Measurements from ENCODE around the gene DEPDC5. TPM values are rescaled to one million over a fixed set of nuclear protein-coding genes. Genes with fewer than 3 reads are reported as not detected.

DEPDC5 gene
- total and polyA plus RNA-seq, 4 donors, result 7.5 to 36.7 (median 18.3) TPM

GRCh38 chr22:31896472-31896871 lies 142.7 kb downstream of the DEPDC5 start:
- Histone ChIP-seq H3K36me3 (ENCODE audit: control insufficient read depth in 1 of 2, insufficient read depth in 2 of 2, low read length in 1 of 2) (peaks cover 4 to 14% of the 10 kb centered on the region in 2 donors), H3K4me3 (ENCODE audit: low read length in 2 of 2) (no peak overlapping the region), H3K27me3 (ENCODE audit: control insufficient read depth in 1 of 2, insufficient read depth in 2 of 2, low read length in 1 of 2) (no peaks in the 10 kb centered on the region), H3K9me3 (ENCODE audit: control insufficient read depth, low read length) (no peaks in the 10 kb centered on the region), H3K27ac (ENCODE audit: low read depth in 1 of 2, low read length in 2 of 2) (no peak overlapping the region), H3K4me1 (ENCODE audit: control insufficient read depth in 1 of 2, insufficient read depth in 2 of 2, low read length in 2 of 2) (no peaks in the 10 kb centered on the region)
- 89 to 93% methylated on average over 1 of the region's 1 CpG for WGBS, 2 donors
- ATAC-seq (ENCODE audit: low FRiP score), result no peak
- intact Hi-C loops (cut with DNase I), result no loop called here
- no peak for DNase-seq

DNA sequence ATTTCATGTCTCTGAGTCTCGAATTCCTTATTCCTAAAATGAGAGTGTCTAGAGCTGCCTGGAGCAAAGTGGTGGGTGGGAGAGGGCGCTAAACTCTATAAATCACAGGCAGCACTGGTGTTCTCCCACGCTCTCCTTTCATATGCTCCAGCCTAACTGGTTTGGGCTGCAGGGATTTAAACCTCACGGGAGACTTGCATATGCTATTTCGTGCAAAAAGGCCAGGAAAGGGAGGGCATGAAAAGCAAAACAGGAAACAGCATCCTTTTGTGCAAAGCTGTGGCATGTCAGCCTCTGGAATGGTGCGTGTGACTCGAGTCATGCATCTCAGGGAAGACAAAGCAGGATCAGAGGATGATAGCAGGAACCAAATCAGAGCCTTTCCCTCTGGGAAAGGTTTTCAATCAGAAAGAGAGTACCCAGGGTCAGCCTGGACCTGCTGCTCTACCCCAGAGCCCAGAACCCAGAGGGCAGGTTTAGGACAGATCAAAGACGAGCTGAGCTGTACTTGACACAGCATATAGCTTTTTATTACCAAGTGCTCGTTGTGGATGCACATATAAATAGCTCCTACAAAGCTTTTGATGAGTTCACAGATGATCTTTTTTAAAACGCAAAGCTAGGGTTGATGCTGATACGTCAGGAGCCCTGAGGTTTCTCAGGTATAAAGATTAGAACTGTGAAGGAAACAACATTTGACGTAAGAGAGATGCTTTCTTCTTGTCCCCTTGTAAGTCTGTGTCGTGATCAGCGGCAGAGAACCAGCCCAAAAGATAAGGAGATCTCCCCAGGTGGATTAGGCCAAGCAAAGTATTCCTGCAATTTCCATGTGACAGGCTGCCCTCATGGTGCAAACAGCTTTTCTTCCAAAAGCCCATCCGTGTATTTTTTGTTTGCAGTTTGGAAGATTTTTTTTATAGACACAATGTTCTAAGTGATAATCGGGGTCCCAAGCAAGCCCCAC lies 144.3 kb downstream of the DEPDC5 start:
- no peak overlapping the region for H3K27ac ChIP-seq (ENCODE audit: low read depth in 1 of 2, low read length in 2 of 2)
- no peak overlapping the region for H3K4me3 ChIP-seq (ENCODE audit: low read length in 2 of 2)
- ATAC-seq (ENCODE audit: low FRiP score) (no peak), DNase-seq (peak in 1 of 2 donors; percentile 4)
- peaks cover 4 to 14% of the 10 kb centered on the region in 2 donors for H3K36me3 ChIP-seq (ENCODE audit: control insufficient read depth in 1 of 2, insufficient read depth in 2 of 2, low read length in 1 of 2)
- intact Hi-C loops (cut with DNase I), result no loop called here
- WGBS, 2 donors, result 65 to 70% methylated on average over 16 of the region's 16 CpGs
- H3K9me3 ChIP-seq (ENCODE audit: control insufficient read depth, low read length), result no peaks in the 10 kb centered on the region
- no peaks in the 10 kb centered on the region for H3K27me3 ChIP-seq (ENCODE audit: control insufficient read depth in 1 of 2, insufficient read depth in 2 of 2, low read length in 1 of 2)
- no peaks in the 10 kb centered on the region for H3K4me1 ChIP-seq (ENCODE audit: control insufficient read depth in 1 of 2, insufficient read depth in 2 of 2, low read length in 2 of 2)

DNA sequence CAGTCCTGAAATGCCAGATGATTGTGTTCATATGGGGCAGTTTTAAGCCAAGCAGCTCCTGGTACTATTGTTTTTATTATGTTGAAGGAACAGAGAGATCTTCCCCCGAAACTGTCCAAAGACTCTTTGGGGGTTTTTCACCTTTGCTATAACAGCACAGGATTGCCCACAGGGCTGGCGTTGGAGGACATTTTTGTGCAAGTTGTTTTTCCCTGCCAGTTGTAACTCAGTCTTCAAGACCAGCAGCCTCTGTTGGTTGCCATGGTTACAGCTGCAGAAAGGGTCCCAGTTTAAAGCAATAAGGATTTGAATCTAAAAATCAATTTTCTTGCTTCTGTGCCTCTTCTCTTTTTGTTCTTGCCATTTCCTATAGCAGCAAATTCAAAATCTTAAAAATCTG lies 145.1 kb downstream of the DEPDC5 start:
- no peak overlapping the region for H3K4me3 ChIP-seq (ENCODE audit: low read length in 2 of 2)
- H3K27me3 ChIP-seq (ENCODE audit: control insufficient read depth in 1 of 2, insufficient read depth in 2 of 2, low read length in 1 of 2), result no peaks in the 10 kb centered on the region
- WGBS, 2 donors, result 70 to 76% methylated on average over 2 of the region's 2 CpGs
- ATAC-seq (ENCODE audit: low FRiP score) (no peak), DNase-seq (peak in 1 of 2 donors; percentile 1)
- H3K36me3 ChIP-seq (ENCODE audit: control insufficient read depth in 1 of 2, insufficient read depth in 2 of 2, low read length in 1 of 2), result peaks cover 4 to 11% of the 10 kb centered on the region in 2 donors
- intact Hi-C loops (cut with DNase I), result no loop called here
- H3K9me3 ChIP-seq (ENCODE audit: control insufficient read depth, low read length), result no peaks in the 10 kb centered on the region
- no peaks in the 10 kb centered on the region for H3K4me1 ChIP-seq (ENCODE audit: control insufficient read depth in 1 of 2, insufficient read depth in 2 of 2, low read length in 2 of 2)
- no peak overlapping the region for H3K27ac ChIP-seq (ENCODE audit: low read depth in 1 of 2, low read length in 2 of 2)

GRCh38 chr22:31899669-31900068 lies 145.8 kb downstream of the DEPDC5 start:
- H3K9me3 ChIP-seq (ENCODE audit: control insufficient read depth, low read length), result no peaks in the 10 kb centered on the region
- DNase-seq (peak in 1 of 2 donors; percentile 25), ATAC-seq (ENCODE audit: low FRiP score) (no peak)
- intact Hi-C loops (cut with DNase I), result loop anchor here in 1 of 2 donors (10.0 kb wide), 1 partner anchor 75 kb away; no protein-coding TSS in a partner anchor
- H3K36me3 ChIP-seq (ENCODE audit: control insufficient read depth in 1 of 2, insufficient read depth in 2 of 2, low read length in 1 of 2), result peaks cover 4 to 8% of the 10 kb centered on the region in 2 donors
- WGBS, 2 donors, result 88% methylated on average over 4 of the region's 4 CpGs
- no peaks in the 10 kb centered on the region for H3K27me3 ChIP-seq (ENCODE audit: control insufficient read depth in 1 of 2, insufficient read depth in 2 of 2, low read length in 1 of 2)
- H3K4me1 ChIP-seq (ENCODE audit: control insufficient read depth in 1 of 2, insufficient read depth in 2 of 2, low read length in 2 of 2), result no peaks in the 10 kb centered on the region
- no peak overlapping the region for H3K4me3 ChIP-seq (ENCODE audit: low read length in 2 of 2)
- no peak overlapping the region for H3K27ac ChIP-seq (ENCODE audit: low read depth in 1 of 2, low read length in 2 of 2)

DNA sequence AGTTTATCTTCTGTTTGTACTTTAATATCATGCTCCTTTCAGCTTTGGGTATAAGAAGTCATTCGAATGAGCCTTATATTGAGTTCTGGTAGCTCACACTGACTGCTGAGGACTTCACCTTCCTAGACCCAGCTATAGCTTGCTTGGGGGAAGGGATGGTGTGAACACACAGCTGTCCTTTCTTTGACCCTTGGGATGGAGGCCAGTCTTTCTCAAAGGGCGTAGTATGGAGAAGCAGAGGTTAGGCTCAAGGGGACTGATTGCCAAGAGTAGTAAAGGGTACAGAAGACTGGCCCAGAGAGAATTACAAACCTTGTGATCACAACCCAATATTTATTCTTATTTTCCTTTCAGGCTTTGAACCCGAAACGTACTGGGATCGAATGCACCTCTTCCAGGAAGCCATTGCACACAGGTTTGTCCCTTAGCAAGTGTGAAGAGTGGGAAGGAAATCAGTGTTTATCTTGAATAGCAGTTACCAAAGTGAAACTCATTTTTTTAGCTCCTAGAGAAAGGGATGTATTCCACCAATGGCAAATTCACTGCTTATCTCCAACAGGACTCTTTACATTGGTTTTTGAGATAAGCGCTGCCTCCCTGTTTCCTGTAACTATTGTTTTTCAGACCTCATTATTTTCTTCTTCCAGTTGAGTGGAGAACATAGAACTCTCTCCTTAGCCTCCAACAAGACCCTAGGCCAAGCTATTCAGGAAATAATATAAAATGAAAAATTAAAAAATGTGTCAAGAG lies 147.7 kb downstream of the DEPDC5 start:
- intact Hi-C loops (cut with DNase I), result loop anchor here in 1 of 2 donors (10.0 kb wide), 1 partner anchor 73 kb away; no protein-coding TSS in a partner anchor
- Histone ChIP-seq H3K4me3 (ENCODE audit: low read length in 2 of 2) (no peak overlapping the region), H3K4me1 (ENCODE audit: control insufficient read depth in 1 of 2, insufficient read depth in 2 of 2, low read length in 2 of 2) (no peaks in the 10 kb centered on the region), H3K36me3 (ENCODE audit: control insufficient read depth in 1 of 2, insufficient read depth in 2 of 2, low read length in 1 of 2) (peaks cover 0 to 3% of the 10 kb centered on the region in 2 donors), H3K9me3 (ENCODE audit: control insufficient read depth, low read length) (no peaks in the 10 kb centered on the region), H3K27me3 (ENCODE audit: control insufficient read depth in 1 of 2, insufficient read depth in 2 of 2, low read length in 1 of 2) (no peaks in the 10 kb centered on the region), H3K27ac (ENCODE audit: low read depth in 1 of 2, low read length in 2 of 2) (no peak overlapping the region)
- WGBS, 2 donors, result 89 to 91% methylated on average over 6 of the region's 6 CpGs
- ATAC-seq (ENCODE audit: low FRiP score) (no peak), DNase-seq (peak in 1 of 2 donors; percentile 0)

DNA sequence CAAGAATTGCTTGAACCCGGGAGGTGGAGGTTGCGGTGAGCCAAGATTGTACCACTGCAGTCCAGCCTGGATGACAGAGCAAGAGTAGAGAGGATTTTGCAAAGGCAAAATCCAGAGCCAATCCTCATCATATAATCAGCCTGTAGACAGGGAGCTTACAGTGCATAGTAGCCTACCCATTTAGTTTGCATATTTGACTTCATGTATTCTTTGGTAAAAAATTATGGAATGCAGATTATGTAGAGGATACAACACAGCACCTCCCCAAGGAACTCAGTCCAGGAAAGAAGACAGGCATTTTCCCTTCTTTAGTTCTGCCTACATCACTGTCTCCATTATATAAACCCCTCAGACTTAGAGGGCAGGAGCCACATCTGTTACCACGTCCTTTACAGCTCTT lies 150.8 kb downstream of the DEPDC5 start:
- intact Hi-C loops (cut with DNase I), result loop anchor here in 1 of 2 donors (10.0 kb wide), 1 partner anchor 70 kb away; no protein-coding TSS in a partner anchor
- no peaks in the 10 kb centered on the region for H3K4me1 ChIP-seq (ENCODE audit: control insufficient read depth in 1 of 2, insufficient read depth in 2 of 2, low read length in 2 of 2)
- no peak overlapping the region for H3K27ac ChIP-seq (ENCODE audit: low read depth in 1 of 2, low read length in 2 of 2)
- ATAC-seq (ENCODE audit: low FRiP score) (no peak), DNase-seq (no peak)
- H3K9me3 ChIP-seq (ENCODE audit: control insufficient read depth, low read length), result no peaks in the 10 kb centered on the region
- H3K4me3 ChIP-seq (ENCODE audit: low read length in 2 of 2), result no peak overlapping the region
- H3K27me3 ChIP-seq (ENCODE audit: control insufficient read depth in 1 of 2, insufficient read depth in 2 of 2, low read length in 1 of 2), result no peaks in the 10 kb centered on the region
- H3K36me3 ChIP-seq (ENCODE audit: control insufficient read depth in 1 of 2, insufficient read depth in 2 of 2, low read length in 1 of 2), result peaks cover 0 to 2% of the 10 kb centered on the region in 2 donors
- 91 to 94% methylated on average over 3 of the region's 3 CpGs for WGBS, 2 donors

- ATAC-seq (ENCODE audit: low FRiP score) (no peak), DNase-seq (no peak)
- Histone ChIP-seq H3K4me3 (ENCODE audit: low read length in 2 of 2) (no peak overlapping the region), H3K27me3 (ENCODE audit: control insufficient read depth in 1 of 2, insufficient read depth in 2 of 2, low read length in 1 of 2) (no peaks in the 10 kb centered on the region), H3K27ac (ENCODE audit: low read depth in 1 of 2, low read length in 2 of 2) (no peak overlapping the region), H3K36me3 (ENCODE audit: control insufficient read depth in 1 of 2, insufficient read depth in 2 of 2, low read length in 1 of 2) (peaks cover 0 to 2% of the 10 kb centered on the region in 2 donors), H3K9me3 (ENCODE audit: control insufficient read depth, low read length) (no peaks in the 10 kb centered on the region), H3K4me1 (ENCODE audit: control insufficient read depth in 1 of 2, insufficient read depth in 2 of 2, low read length in 2 of 2) (no peaks in the 10 kb centered on the region)
- WGBS, 2 donors, result 90% methylated on average over 10 of the region's 10 CpGs
- intact Hi-C loops (cut with DNase I), result loop anchor here in 1 of 2 donors (10.0 kb wide), 1 partner anchor 69 kb away; no protein-coding TSS in a partner anchor
Measured at GRCh38 chr22:31905356-31905755, 151.5 kb downstream of the DEPDC5 start.

GRCh38 chr22:31906086-31906485 lies 152.3 kb downstream of the DEPDC5 start:
- H3K9me3 ChIP-seq (ENCODE audit: control insufficient read depth, low read length), result no peaks in the 10 kb centered on the region
- no peak overlapping the region for H3K27ac ChIP-seq (ENCODE audit: low read depth in 1 of 2, low read length in 2 of 2)
- H3K4me3 ChIP-seq (ENCODE audit: low read length in 2 of 2), result no peak overlapping the region
- DNase-seq (no peak), ATAC-seq (ENCODE audit: low FRiP score) (no peak)
- intact Hi-C loops (cut with DNase I), result loop anchor here in 1 of 2 donors (10.0 kb wide), 1 partner anchor 69 kb away; no protein-coding TSS in a partner anchor
- no peaks in the 10 kb centered on the region for H3K27me3 ChIP-seq (ENCODE audit: control insufficient read depth in 1 of 2, insufficient read depth in 2 of 2, low read length in 1 of 2)
- 96% methylated on average over 16 of the region's 16 CpGs for WGBS, 2 donors
- H3K4me1 ChIP-seq (ENCODE audit: control insufficient read depth in 1 of 2, insufficient read depth in 2 of 2, low read length in 2 of 2), result no peaks in the 10 kb centered on the region
- peaks cover 0 to 2% of the 10 kb centered on the region in 2 donors for H3K36me3 ChIP-seq (ENCODE audit: control insufficient read depth in 1 of 2, insufficient read depth in 2 of 2, low read length in 1 of 2)
